GM12874 (cell line): Measurements from ENCODE around the gene AIG1.

Experiments
- CTCF ChIP-seq: IDR thresholded peaks from 2 replicates; pipeline ENCODE4 v1.5.1; 2011; ENCODE audit warnings: low read depth, mild to moderate bottlenecking, control low read depth, low read length, moderate library complexity; ENCODE audit not compliant: insufficient read depth

AIG1 gene

GRCh38 chr6:143195349-143195845, 134.7 kb downstream of the AIG1 start:
- no peak for TF ChIP-seq CTCF

- no peak for TF ChIP-seq CTCF
These were observed 136.0 kb downstream of the AIG1 start for GRCh38 chr6:143196525-143197225.

- no peak for TF ChIP-seq CTCF
These were observed 136.7 kb downstream of the AIG1 start for GRCh38 chr6:143197377-143197776.

GRCh38 chr6:143198312-143198711, 137.6 kb downstream of the AIG1 start:
- TF ChIP-seq CTCF: no peak

- no peak for TF ChIP-seq CTCF
These were observed 138.6 kb downstream of the AIG1 start for GRCh38 chr6:143199291-143199690.

- TF ChIP-seq CTCF: no peak
These were observed 139.6 kb downstream of the AIG1 start for GRCh38 chr6:143200167-143200770.

GRCh38 chr6:143204045-143204444, 143.4 kb downstream of the AIG1 start:
- TF ChIP-seq CTCF: no peak
